ENCODE measurements around the gene CERS1.
A peak's percentile ranks its signal among the peaks of the same experiment; 100 is the strongest.

Gene CERS1

DNA sequence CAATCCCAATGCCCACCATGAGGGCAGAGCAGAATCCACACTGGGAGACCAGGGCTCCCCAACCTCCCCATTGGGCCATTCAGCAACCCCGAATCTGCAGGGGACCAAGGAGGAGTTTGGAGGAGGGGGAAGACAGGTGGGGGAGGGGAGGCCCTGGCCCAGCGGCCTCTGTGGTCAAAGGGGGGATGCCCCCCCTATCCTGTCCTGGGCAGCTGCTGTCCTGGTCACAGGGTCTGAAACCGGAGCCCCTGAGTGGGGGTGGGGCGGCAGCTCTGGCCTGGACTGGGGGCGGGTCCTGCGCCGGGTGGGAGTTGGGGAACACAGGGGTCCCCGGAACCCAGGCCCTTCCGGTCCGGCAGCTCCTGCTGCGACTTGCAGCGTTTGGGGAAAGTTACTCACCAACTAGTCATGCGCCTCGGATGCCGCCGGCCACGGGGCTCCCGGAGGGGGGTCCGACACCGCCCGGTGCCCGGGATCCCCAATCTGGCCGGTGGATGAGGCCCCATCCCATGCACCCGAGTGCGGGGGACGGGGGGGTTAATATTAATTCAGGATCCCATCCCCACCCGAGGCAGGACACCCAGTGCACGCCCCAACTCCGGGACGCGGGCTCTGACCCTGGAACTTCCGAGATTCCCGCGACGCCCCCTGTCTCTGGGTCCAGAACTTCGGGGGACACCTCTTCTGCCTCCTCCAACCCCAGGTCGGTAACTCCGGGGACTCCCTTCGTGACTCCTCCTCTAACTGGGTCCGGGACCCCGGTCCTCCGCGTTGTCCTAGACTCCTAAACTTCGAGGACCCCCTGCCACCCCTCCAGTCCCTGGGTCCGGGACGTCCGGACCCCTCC, 44.2 kb upstream of the CERS1 start:
- peak overlapping the region; percentile 68 for H3K4me3 ChIP-seq (ENCODE audit: control insufficient read depth, low read depth, low read length)
- TF ChIP-seq, protein P1, sequence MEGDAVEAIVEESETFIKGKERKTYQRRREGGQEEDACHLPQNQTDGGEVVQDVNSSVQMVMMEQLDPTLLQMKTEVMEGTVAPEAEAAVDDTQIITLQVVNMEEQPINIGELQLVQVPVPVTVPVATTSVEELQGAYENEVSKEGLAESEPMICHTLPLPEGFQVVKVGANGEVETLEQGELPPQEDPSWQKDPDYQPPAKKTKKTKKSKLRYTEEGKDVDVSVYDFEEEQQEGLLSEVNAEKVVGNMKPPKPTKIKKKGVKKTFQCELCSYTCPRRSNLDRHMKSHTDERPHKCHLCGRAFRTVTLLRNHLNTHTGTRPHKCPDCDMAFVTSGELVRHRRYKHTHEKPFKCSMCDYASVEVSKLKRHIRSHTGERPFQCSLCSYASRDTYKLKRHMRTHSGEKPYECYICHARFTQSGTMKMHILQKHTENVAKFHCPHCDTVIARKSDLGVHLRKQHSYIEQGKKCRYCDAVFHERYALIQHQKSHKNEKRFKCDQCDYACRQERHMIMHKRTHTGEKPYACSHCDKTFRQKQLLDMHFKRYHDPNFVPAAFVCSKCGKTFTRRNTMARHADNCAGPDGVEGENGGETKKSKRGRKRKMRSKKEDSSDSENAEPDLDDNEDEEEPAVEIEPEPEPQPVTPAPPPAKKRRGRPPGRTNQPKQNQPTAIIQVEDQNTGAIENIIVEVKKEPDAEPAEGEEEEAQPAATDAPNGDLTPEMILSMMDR (conservative IDR thresholded peaks at IDR 0.05; ENCODE audit: control insufficient read depth, insufficient read depth, low read depth, low read length): no peak
- DNase-seq (ENCODE audit: low read depth): peak; percentile 45

GRCh38 chr19:18939163-18939562, 43.2 kb upstream of the CERS1 start:
- no peak overlapping the region for H3K4me3 ChIP-seq (ENCODE audit: control insufficient read depth, low read depth, low read length)
- TF ChIP-seq, protein P1 (conservative IDR thresholded peaks at IDR 0.05; ENCODE audit: control insufficient read depth, insufficient read depth, low read depth, low read length): no peak
- no peak for DNase-seq (ENCODE audit: low read depth)

GRCh38 chr19:18933297-18933696, 37.3 kb upstream of the CERS1 start:
- no peak overlapping the region for H3K4me3 ChIP-seq (ENCODE audit: control insufficient read depth, low read depth, low read length)
- TF ChIP-seq, protein P1 (conservative IDR thresholded peaks at IDR 0.05; ENCODE audit: control insufficient read depth, insufficient read depth, low read depth, low read length): no peak
- no peak for DNase-seq (ENCODE audit: low read depth)

DNA sequence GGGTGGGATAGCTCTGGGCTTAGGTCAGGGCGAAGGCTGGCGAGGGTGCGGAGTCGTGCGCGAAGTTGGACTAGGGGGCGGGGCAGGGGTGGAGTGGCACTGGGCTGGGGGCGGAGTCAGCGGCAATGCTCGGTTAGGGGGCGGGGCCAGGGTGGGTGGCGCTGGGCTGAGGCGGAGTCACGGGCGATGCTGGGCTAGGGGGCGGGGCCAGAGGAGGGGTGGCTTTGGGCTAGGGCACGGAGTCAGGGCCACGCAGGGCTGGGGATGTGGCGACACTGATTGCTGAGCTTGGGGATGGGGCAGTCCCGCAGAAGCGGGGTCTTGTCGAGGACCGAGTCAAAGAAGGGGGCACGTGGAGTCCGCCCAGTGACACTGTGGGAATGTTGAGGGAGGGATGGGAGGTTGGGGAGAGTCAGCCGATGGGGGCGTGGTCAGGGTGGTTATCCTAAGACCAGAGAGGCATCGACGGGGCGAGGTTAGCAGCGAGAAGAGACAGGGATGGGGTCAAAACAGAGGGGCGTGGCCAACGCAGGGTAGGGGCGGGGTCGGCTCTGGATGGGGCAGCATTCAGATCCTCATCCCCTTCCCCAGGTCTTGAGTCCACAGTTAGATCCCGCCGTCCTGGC, 36.4 kb upstream of the CERS1 start:
- DNase-seq (ENCODE audit: low read depth): peak; percentile 52
- TF ChIP-seq, protein P1 (conservative IDR thresholded peaks at IDR 0.05; ENCODE audit: control insufficient read depth, insufficient read depth, low read depth, low read length): no peak
- no peak overlapping the region for H3K4me3 ChIP-seq (ENCODE audit: control insufficient read depth, low read depth, low read length)

DNA sequence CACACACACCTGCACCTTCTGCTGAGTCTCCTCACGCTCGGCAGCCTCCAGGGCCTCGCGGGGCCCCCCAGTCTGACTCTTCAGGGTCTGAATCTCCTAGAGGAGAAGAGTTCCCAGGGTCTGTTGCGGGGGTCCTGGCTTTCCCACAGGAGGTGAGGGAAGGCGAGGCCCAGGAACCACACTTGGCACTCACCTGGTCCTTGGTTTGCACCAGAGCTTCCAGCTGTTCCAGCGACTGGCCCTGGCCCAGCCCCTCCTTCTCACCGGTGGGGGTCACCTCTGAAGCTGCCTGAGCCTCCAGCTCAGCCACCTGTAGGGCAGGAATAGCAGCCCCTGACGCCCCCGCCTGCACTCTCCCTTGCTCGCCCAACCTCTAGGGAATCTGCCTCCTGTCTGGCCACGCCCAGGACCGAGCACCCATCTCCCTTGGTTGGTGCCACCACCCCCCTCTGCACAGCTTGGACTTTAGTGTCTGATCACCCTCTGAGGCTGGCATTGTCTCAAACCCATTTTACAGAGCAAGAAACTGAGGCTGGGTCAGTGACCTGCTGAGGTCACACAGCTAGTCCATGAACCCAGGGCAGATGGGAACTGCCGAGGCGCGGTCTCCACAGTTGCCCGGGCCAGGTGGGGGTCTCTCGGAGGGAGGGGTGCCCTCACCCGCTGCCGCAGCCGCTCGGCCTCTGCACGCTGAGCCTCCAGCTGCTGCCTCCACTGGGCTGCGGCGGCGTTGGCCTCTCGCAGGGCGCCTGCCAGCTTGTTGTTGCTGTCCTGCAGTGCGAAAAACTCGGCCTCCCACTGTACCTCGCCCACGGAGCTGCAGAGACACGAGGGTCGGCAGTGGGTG, 35.6 kb upstream of the CERS1 start:
- H3K4me3 ChIP-seq (ENCODE audit: control insufficient read depth, low read depth, low read length): no peak overlapping the region
- TF ChIP-seq, protein P1 (conservative IDR thresholded peaks at IDR 0.05; ENCODE audit: control insufficient read depth, insufficient read depth, low read depth, low read length): no peak
- no peak for DNase-seq (ENCODE audit: low read depth)

GRCh38 chr19:18929311-18929710, 33.4 kb upstream of the CERS1 start:
- no peak for DNase-seq (ENCODE audit: low read depth)
- TF ChIP-seq, protein P1 (conservative IDR thresholded peaks at IDR 0.05; ENCODE audit: control insufficient read depth, insufficient read depth, low read depth, low read length): no peak

More at GRCh38 chr19:18929311-18929710, 33.4 kb upstream of the CERS1 start:
- H3K4me3 ChIP-seq (ENCODE audit: control insufficient read depth, low read depth, low read length): no peak overlapping the region

Measured in fibroblast of mammary gland (primary cell).